Measurements from ENCODE around the gene ATP11C. TPM values are rescaled to one million over a fixed set of nuclear protein-coding genes. Genes with fewer than 3 reads are reported as not detected.

ATP11C gene
- total and polyA plus RNA-seq, 2 of the 4 experiments (the other 2 are of a cell fraction) = 19.3 to 40.0 TPM

DNA sequence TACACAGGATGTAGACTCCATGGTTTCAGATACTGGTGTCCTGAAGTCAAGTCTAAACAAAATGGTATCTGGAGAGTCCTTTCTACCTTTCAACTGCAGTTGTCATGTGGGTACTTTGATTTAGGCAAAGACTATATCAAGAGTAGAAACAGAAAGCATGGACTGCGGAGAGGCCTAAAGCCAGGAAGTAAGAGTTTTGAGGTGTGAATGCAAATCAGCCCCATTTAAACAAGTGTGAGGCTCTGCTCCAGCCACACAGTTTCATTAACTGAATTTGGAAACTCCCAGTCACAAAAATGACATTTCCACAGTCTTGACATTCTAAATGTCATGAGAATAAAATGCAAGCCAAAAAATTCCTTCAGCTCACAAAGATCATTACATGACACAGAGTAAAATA is 137.7 kb downstream of the ATP11C start:
- H3K4me2 ChIP-seq (ENCODE audit: low read depth, low read length) = no peak overlapping the region
- no peaks in the 10 kb centered on the region for H3K79me1 ChIP-seq (ENCODE audit: low read depth in 1 of 2, low read length in 2 of 2)
- no peak overlapping the region for H3K23ac ChIP-seq (ENCODE audit: low read depth, low read length)
- no peak overlapping the region for H3K56ac ChIP-seq (ENCODE audit: extremely low read depth, insufficient read depth, low read length)
- no peak overlapping the region for H3K18ac ChIP-seq (ENCODE audit: low read depth, low read length)
- H3K27me3 ChIP-seq (ENCODE audit: control insufficient read depth, insufficient read depth, low read length) = no peaks in the 10 kb centered on the region
- H2BK120ac ChIP-seq (ENCODE audit: low read depth, low read length) = no peak overlapping the region
- no peak overlapping the region for H3K4me3 ChIP-seq (ENCODE audit: insufficient read depth, low read depth, low read length)
- no TSS peak for BruUV-seq (replicated peaks)
- H4K5ac ChIP-seq (ENCODE audit: low read depth, low read length) = no peak overlapping the region
- H4K91ac ChIP-seq (ENCODE audit: insufficient read depth, low read depth, low read length) = no peak overlapping the region
- no peak overlapping the region for H3K14ac ChIP-seq (replicated peaks; ENCODE audit: low read depth, low read length)
- H2AFZ ChIP-seq (replicated peaks; ENCODE audit: low read length, poor library complexity) = no peak overlapping the region
- POLR2A ChIA-PET (ENCODE audit: unreplicated experiment) = no interaction called here
- in situ Hi-C loops (cut with MboI; ENCODE audit: low sequenced_read_pairs) (no loop called here), intact Hi-C loops (cut with micrococcal nuclease) (no loop called here), dilution Hi-C loops (cut with HindIII; ENCODE audit: low sequenced_read_pairs, unreplicated experiment) (no loop called here)
- TF ChIP-seq RCOR1 (IDR thresholded peaks at IDR 0.05; ENCODE audit: insufficient replicate concordance, low read length) (no peak), MAFK (IDR thresholded peaks at IDR 0.05; ENCODE audit: low read depth, low read length) (no peak), RAD21 (IDR thresholded peaks at IDR 0.05; ENCODE audit: low read length) (no peak), BHLHE40 (IDR thresholded peaks at IDR 0.05; ENCODE audit: low read depth, low read length) (no peak)
- CTCF ChIA-PET = no interaction called here
- H2AK5ac ChIP-seq (ENCODE audit: low read depth, low read length) = no peak overlapping the region
- H3K9me1 ChIP-seq (ENCODE audit: insufficient read depth, low read length) = no peaks in the 10 kb centered on the region
- no peak overlapping the region for H3K9ac ChIP-seq (ENCODE audit: low read depth, low read length)
- ATAC-seq (ENCODE audit: low read depth) (no peak), DNase-seq (no peak)
- no peak overlapping the region for H3K4ac ChIP-seq (ENCODE audit: low read depth, low read length)
- no peak overlapping the region for H2BK20ac ChIP-seq (ENCODE audit: low read depth, low read length)
- no peaks in the 10 kb centered on the region for H3K4me1 ChIP-seq (ENCODE audit: control insufficient read depth, insufficient read depth, low read length)
- no peak overlapping the region for H2BK5ac ChIP-seq (ENCODE audit: low read depth, low read length, poor library complexity, severe bottlenecking)
- H4K20me1 ChIP-seq (ENCODE audit: insufficient read depth, low read length) = no peaks in the 10 kb centered on the region
- H2BK15ac ChIP-seq (ENCODE audit: low read depth, low read length) = no peak overlapping the region
- H3K36me3 ChIP-seq (ENCODE audit: control insufficient read depth, insufficient read depth, low read length) = no peaks in the 10 kb centered on the region
- H4K8ac ChIP-seq (ENCODE audit: low read depth in 2 of 2, low read length in 2 of 2) = no peak overlapping the region
- whole genome bisulfite sequencing, 2 experiments (ENCODE audit: extremely low coverage in 2 of 2, insufficient read length in 1 of 2) = no CpG with 5 or more reads among the region's 1 CpG
- no peak overlapping the region for H2AK9ac ChIP-seq (replicated peaks; ENCODE audit: low read depth, low read length, poor library complexity)
- H3K9me3 ChIP-seq (ENCODE audit: control insufficient read depth, insufficient read depth, low read length) = no peaks in the 10 kb centered on the region
- H3K27ac ChIP-seq (ENCODE audit: insufficient read depth, low read length) = no peak overlapping the region
